Measurements from ENCODE around the gene PKLR.

DNA sequence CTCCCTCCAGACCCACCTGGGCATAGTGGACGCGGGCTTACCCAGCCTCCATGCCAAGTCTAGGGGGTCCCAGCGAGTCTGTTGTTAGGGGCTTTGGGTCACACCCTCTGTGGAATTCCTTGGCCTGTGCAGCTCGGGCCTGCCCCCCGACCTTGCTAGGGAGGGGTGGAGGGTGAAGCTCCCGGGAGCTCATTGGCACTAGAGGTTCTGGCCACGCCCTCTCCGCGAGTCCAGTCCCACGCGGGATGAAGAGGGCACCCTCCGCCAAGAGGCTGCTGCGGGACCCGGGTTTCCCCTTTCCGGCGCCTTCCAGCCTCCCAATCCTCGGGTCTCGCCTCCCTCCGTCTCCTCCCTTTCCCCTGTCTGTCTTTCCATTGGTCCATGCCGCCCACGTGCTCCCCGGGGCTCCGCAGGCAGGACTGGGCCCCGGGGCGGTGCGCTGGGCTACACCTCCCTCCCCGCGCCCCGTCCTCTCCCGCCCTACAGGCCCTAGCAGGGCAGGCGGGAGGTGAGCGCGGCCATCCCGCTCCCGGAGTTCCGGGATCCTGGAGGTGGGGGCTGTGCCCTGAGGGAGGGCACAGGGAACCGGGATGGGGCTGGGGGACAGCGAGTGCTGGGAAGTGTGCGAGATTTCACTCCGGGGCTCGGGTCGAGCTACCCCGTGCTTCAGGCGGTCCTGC, 22.9 kb upstream of the PKLR start:
- TF ChIP-seq, protein P1, sequence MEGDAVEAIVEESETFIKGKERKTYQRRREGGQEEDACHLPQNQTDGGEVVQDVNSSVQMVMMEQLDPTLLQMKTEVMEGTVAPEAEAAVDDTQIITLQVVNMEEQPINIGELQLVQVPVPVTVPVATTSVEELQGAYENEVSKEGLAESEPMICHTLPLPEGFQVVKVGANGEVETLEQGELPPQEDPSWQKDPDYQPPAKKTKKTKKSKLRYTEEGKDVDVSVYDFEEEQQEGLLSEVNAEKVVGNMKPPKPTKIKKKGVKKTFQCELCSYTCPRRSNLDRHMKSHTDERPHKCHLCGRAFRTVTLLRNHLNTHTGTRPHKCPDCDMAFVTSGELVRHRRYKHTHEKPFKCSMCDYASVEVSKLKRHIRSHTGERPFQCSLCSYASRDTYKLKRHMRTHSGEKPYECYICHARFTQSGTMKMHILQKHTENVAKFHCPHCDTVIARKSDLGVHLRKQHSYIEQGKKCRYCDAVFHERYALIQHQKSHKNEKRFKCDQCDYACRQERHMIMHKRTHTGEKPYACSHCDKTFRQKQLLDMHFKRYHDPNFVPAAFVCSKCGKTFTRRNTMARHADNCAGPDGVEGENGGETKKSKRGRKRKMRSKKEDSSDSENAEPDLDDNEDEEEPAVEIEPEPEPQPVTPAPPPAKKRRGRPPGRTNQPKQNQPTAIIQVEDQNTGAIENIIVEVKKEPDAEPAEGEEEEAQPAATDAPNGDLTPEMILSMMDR (IDR thresholded peaks at IDR 0.05), result no peak
- TF ChIP-seq POLR2A (IDR thresholded peaks at IDR 0.05), result no peak

Data from lower leg skin (tissue), 3 donors.